Measurements from ENCODE around the gene TUBB2B. TPM values are rescaled to one million over a fixed set of nuclear protein-coding genes. Genes with fewer than 3 reads are reported as not detected.
A peak's percentile ranks its signal among the peaks of the same experiment; 100 is the strongest.

TUBB2B gene
- total RNA-seq (2014; rRNA removed; shearing (Covaris generic)), result 33.1 and 49.5 TPM in 2 replicates

GRCh38 chr6:3227363-3228045 lies at the start of gene TUBB2B:
TUBB2B (minus strand) TSS chr6:3227653; CDS start chr6:3227543, 110 bp downstream.
- Histone ChIP-seq H3K9me3 (replicated peaks) (0 out of 2 replicates have a peak, but pooled peaks cover 1% of the 10 kb centered on the region), H3K27ac (no peak within 1 kb of the TSS), H3K4me3 (peak within 1 kb of the TSS; percentile 46), H3K4me1 (replicated peaks) (peaks cover 20% of the 10 kb centered on the region), H3K36me3 (no peaks in the 10 kb centered on the region; the same call in 1 of the 2 replicates), H3K27me3 (replicated peaks) (peaks cover 6% of the 10 kb centered on the region)
- peak; percentile 46 to 54 for DNase-seq (ENCODE audit: low read depth in 1 of 2, low spot score in 2 of 2)

GRCh38 chr6:3277251-3277650 lies 49.8 kb upstream of the TUBB2B start:
- Histone ChIP-seq H3K27ac (no peak overlapping the region), H3K4me1 (replicated peaks) (no peaks in the 10 kb centered on the region), H3K27me3 (replicated peaks) (no peaks in the 10 kb centered on the region), H3K36me3 (peaks cover 12% of the 10 kb centered on the region), H3K9me3 (replicated peaks) (0 out of 2 replicates have a peak, but pooled peaks cover 3% of the 10 kb centered on the region), H3K4me3 (no peak overlapping the region)
- DNase-seq (ENCODE audit: low read depth in 1 of 2, low spot score in 2 of 2), result no peak

- no peak for DNase-seq (ENCODE audit: low read depth in 1 of 2, low spot score in 2 of 2)
- H3K27ac ChIP-seq, result no peak overlapping the region
- H3K9me3 ChIP-seq (replicated peaks), result 0 out of 2 replicates have a peak, but pooled peaks cover 3% of the 10 kb centered on the region
- no peaks in the 10 kb centered on the region for H3K27me3 ChIP-seq (replicated peaks)
- no peak overlapping the region for H3K4me3 ChIP-seq
- peaks cover 18% of the 10 kb centered on the region for H3K36me3 ChIP-seq
- no peaks in the 10 kb centered on the region for H3K4me1 ChIP-seq (replicated peaks)
Measured at GRCh38 chr6:3276174-3277167, 49.0 kb upstream of the TUBB2B start.

GRCh38 chr6:3273707-3274521 lies 46.5 kb upstream of the TUBB2B start:
- no peaks in the 10 kb centered on the region for H3K9me3 ChIP-seq (replicated peaks)
- no peak overlapping the region for H3K27ac ChIP-seq
- H3K36me3 ChIP-seq, result peaks cover 35% of the 10 kb centered on the region
- H3K4me3 ChIP-seq, result no peak overlapping the region
- H3K4me1 ChIP-seq (replicated peaks), result no peaks in the 10 kb centered on the region
- no peaks in the 10 kb centered on the region for H3K27me3 ChIP-seq (replicated peaks)
- no peak for DNase-seq (ENCODE audit: low read depth in 1 of 2, low spot score in 2 of 2)

- no peaks in the 10 kb centered on the region for H3K9me3 ChIP-seq (replicated peaks)
- DNase-seq (ENCODE audit: low read depth in 1 of 2, low spot score in 2 of 2), result no peak
- H3K27ac ChIP-seq, result no peak overlapping the region
- H3K4me1 ChIP-seq (replicated peaks), result no peaks in the 10 kb centered on the region
- no peak overlapping the region for H3K4me3 ChIP-seq
- no peaks in the 10 kb centered on the region for H3K27me3 ChIP-seq (replicated peaks)
- peaks cover 38% of the 10 kb centered on the region for H3K36me3 ChIP-seq
Measured at GRCh38 chr6:3272911-3273547, 45.6 kb upstream of the TUBB2B start.

GRCh38 chr6:3271756-3272155 lies 44.3 kb upstream of the TUBB2B start:
- DNase-seq (ENCODE audit: low read depth in 1 of 2, low spot score in 2 of 2), result no peak
- no peaks in the 10 kb centered on the region for H3K9me3 ChIP-seq (replicated peaks)
- H3K4me1 ChIP-seq (replicated peaks), result no peaks in the 10 kb centered on the region
- H3K4me3 ChIP-seq, result no peak overlapping the region
- H3K27me3 ChIP-seq (replicated peaks), result no peaks in the 10 kb centered on the region
- peaks cover 44% of the 10 kb centered on the region for H3K36me3 ChIP-seq
- H3K27ac ChIP-seq, result no peak overlapping the region

GRCh38 chr6:3270258-3270657 lies 42.8 kb upstream of the TUBB2B start:
- Histone ChIP-seq H3K4me1 (replicated peaks) (no peaks in the 10 kb centered on the region), H3K27me3 (replicated peaks) (no peaks in the 10 kb centered on the region), H3K36me3 (peaks cover 52% of the 10 kb centered on the region), H3K4me3 (no peak overlapping the region), H3K9me3 (replicated peaks) (no peaks in the 10 kb centered on the region), H3K27ac (no peak overlapping the region)
- DNase-seq (ENCODE audit: low read depth in 1 of 2, low spot score in 2 of 2), result no peak

- no peaks in the 10 kb centered on the region for H3K9me3 ChIP-seq (replicated peaks)
- H3K4me3 ChIP-seq, result no peak overlapping the region
- peaks cover 58% of the 10 kb centered on the region for H3K36me3 ChIP-seq
- H3K4me1 ChIP-seq (replicated peaks), result no peaks in the 10 kb centered on the region
- DNase-seq (ENCODE audit: low read depth in 1 of 2, low spot score in 2 of 2), result no peak
- H3K27ac ChIP-seq, result no peak overlapping the region
- no peaks in the 10 kb centered on the region for H3K27me3 ChIP-seq (replicated peaks)
Measured at GRCh38 chr6:3269281-3269975, 42.0 kb upstream of the TUBB2B start.

GRCh38 chr6:3268680-3269079 lies 41.2 kb upstream of the TUBB2B start:
- H3K36me3 ChIP-seq, result peaks cover 66% of the 10 kb centered on the region
- DNase-seq (ENCODE audit: low read depth in 1 of 2, low spot score in 2 of 2), result no peak
- no peak overlapping the region for H3K4me3 ChIP-seq
- H3K4me1 ChIP-seq (replicated peaks), result no peaks in the 10 kb centered on the region
- no peaks in the 10 kb centered on the region for H3K27me3 ChIP-seq (replicated peaks)
- H3K9me3 ChIP-seq (replicated peaks), result no peaks in the 10 kb centered on the region
- H3K27ac ChIP-seq, result no peak overlapping the region

GRCh38 chr6:3267162-3267561 lies 39.7 kb upstream of the TUBB2B start:
- H3K9me3 ChIP-seq (replicated peaks), result no peaks in the 10 kb centered on the region
- peaks cover 70% of the 10 kb centered on the region for H3K36me3 ChIP-seq
- H3K4me3 ChIP-seq, result no peak overlapping the region
- H3K27ac ChIP-seq, result no peak overlapping the region
- no peaks in the 10 kb centered on the region for H3K27me3 ChIP-seq (replicated peaks)
- DNase-seq (ENCODE audit: low read depth in 1 of 2, low spot score in 2 of 2), result no peak
- peaks cover 2% of the 10 kb centered on the region; the same call in 1 of the 2 replicates for H3K4me1 ChIP-seq (replicated peaks)

GRCh38 chr6:3266170-3266569 lies 38.7 kb upstream of the TUBB2B start:
- no peak for DNase-seq (ENCODE audit: low read depth in 1 of 2, low spot score in 2 of 2)
- Histone ChIP-seq H3K27ac (no peak overlapping the region), H3K27me3 (replicated peaks) (no peaks in the 10 kb centered on the region), H3K4me1 (replicated peaks) (peaks cover 12% of the 10 kb centered on the region), H3K36me3 (peaks cover 68% of the 10 kb centered on the region), H3K9me3 (replicated peaks) (no peaks in the 10 kb centered on the region), H3K4me3 (no peak overlapping the region)

GRCh38 chr6:3265671-3266070 lies 38.2 kb upstream of the TUBB2B start:
- DNase-seq (ENCODE audit: low read depth in 1 of 2, low spot score in 2 of 2), result no peak
- no peak overlapping the region for H3K4me3 ChIP-seq
- no peaks in the 10 kb centered on the region for H3K9me3 ChIP-seq (replicated peaks)
- H3K36me3 ChIP-seq, result peaks cover 64% of the 10 kb centered on the region
- peaks cover 16% of the 10 kb centered on the region for H3K4me1 ChIP-seq (replicated peaks)
- H3K27me3 ChIP-seq (replicated peaks), result no peaks in the 10 kb centered on the region
- no peak overlapping the region for H3K27ac ChIP-seq

All from SJSA1 (cell line).